Ovary (tissue), 3 donors: ENCODE results near the gene NCOA1.

Experiments used
- CTCF ChIP-seq, 3 donors: fragments of 450-650 bp in 2 of 3; fragments of 200-600 bp in 1 of 3; IDR thresholded peaks; one replicate each; pipeline versions ENCODE4 v1.5.1 to v1.8.0; 2016 to 2022; ENCODE audit warnings: antibody characterized with exemption in 3 of 3, mild to moderate bottlenecking in 1 of 3
- EP300 ChIP-seq: sonication (generic); formaldehyde crosslinking; IDR thresholded peaks from one replicate; pipeline ENCODE4 v1.6.1; 2017; ENCODE audit warnings: antibody characterized with exemption
- POLR2A ChIP-seq: fragments of 450-650 bp; IDR thresholded peaks from one replicate; pipeline ENCODE4 v1.6.1; 2017; ENCODE audit warnings: antibody characterized with exemption, mild to moderate bottlenecking, moderate library complexity
- donor health status: DM: no; HTN: no; CAD: no.

GRCh38 chr2:24576146-24576545, 85.1 kb downstream of the NCOA1 start:
- no peak for TF ChIP-seq CTCF (IDR thresholded peaks at IDR 0.05)
- TF ChIP-seq POLR2A: no peak
- TF ChIP-seq EP300: no peak
